ENCODE results near the gene FUT7.

DNA sequence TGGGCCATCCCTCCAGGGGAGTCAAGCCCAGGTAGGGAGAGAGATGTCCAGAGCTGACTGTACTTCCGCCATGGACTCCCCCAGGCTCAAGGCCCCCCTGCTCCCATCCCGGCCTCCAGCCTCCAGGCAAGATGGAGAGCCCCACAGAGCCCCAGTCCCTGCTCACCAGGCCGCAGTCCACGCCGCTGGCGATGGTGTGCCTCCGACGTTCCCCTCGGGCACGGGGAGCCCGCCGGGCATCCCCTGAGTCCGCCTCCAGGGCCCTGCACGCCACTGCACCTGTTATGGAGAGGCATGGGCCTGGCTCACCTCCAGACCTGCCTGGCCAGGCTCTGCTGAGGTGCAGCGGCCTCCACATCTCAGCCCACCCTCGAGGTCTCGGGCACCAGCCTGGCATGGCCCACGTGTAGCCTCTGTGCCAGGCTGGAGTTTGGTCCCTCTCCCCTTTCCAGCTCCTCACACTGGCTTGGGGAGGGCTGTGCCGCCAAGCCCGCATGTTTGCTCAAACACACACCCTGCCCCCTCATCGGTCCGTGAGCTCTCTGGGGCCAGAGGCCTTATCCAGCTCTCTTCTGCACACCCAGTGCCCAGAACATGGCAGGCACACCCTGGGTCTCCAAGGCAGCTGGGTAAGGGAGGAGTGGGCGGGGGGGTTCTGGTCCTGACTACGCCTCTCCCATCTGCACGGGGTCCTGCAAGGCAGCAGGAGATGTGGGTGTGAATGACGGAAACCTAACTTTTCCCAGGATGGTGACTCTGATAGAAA, 34.4 kb upstream of the FUT7 start:
- TF ChIP-seq, protein P1, sequence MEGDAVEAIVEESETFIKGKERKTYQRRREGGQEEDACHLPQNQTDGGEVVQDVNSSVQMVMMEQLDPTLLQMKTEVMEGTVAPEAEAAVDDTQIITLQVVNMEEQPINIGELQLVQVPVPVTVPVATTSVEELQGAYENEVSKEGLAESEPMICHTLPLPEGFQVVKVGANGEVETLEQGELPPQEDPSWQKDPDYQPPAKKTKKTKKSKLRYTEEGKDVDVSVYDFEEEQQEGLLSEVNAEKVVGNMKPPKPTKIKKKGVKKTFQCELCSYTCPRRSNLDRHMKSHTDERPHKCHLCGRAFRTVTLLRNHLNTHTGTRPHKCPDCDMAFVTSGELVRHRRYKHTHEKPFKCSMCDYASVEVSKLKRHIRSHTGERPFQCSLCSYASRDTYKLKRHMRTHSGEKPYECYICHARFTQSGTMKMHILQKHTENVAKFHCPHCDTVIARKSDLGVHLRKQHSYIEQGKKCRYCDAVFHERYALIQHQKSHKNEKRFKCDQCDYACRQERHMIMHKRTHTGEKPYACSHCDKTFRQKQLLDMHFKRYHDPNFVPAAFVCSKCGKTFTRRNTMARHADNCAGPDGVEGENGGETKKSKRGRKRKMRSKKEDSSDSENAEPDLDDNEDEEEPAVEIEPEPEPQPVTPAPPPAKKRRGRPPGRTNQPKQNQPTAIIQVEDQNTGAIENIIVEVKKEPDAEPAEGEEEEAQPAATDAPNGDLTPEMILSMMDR (IDR thresholded peaks at IDR 0.05), result no peak
- TF ChIP-seq POLR2A (IDR thresholded peaks at IDR 0.05) (no peak), EP300 (IDR thresholded peaks at IDR 0.05) (no peak), POLR2AphosphoS5 (IDR thresholded peaks at IDR 0.05) (no peak)
